Measurements from ENCODE around the gene CAVIN4.

CAVIN4 gene

GRCh38 chr9:100626949-100627348, 49.1 kb downstream of the CAVIN4 start:
- ATAC-seq: no peak
- TF ChIP-seq ZC3H10 (CRISPR knock-in tag; IDR thresholded peaks at IDR 0.05): no peak

GRCh38 chr9:100637787-100638186, 59.9 kb downstream of the CAVIN4 start:
- no peak for ATAC-seq

More at GRCh38 chr9:100637787-100638186, 59.9 kb downstream of the CAVIN4 start:
- TF ChIP-seq ZFP30 (CRISPR knock-in tag; IDR thresholded peaks at IDR 0.05): no peak
- no peak for TF ChIP-seq PPARA (CRISPR knock-in tag; IDR thresholded peaks at IDR 0.05; ENCODE audit: borderline replicate concordance)
- no peak for TF ChIP-seq CREB5 (CRISPR knock-in tag; IDR thresholded peaks at IDR 0.05; ENCODE audit: low read depth)
- TF ChIP-seq ARNTL (CRISPR knock-in tag; IDR thresholded peaks at IDR 0.05; ENCODE audit: borderline replicate concordance, low read depth): no peak
- no peak for TF ChIP-seq CSDC2 (CRISPR knock-in tag; IDR thresholded peaks at IDR 0.05)
- no peak for TF ChIP-seq TCF4 (CRISPR knock-in tag; IDR thresholded peaks at IDR 0.05; ENCODE audit: borderline replicate concordance)
- no peak for TF ChIP-seq PATZ1 (CRISPR knock-in tag; IDR thresholded peaks at IDR 0.05; ENCODE audit: borderline replicate concordance)
- no peak for TF ChIP-seq ZNF565 (CRISPR knock-in tag; conservative IDR thresholded peaks at IDR 0.05; ENCODE audit: low read depth)
- no peak for TF ChIP-seq ESRRG (CRISPR knock-in tag; IDR thresholded peaks at IDR 0.05)
- no peak for TF ChIP-seq OSR1 (CRISPR knock-in tag; IDR thresholded peaks at IDR 0.05)
- TF ChIP-seq TSHZ2 (CRISPR knock-in tag; IDR thresholded peaks at IDR 0.05): no peak
- TF ChIP-seq BACH2 (CRISPR knock-in tag; IDR thresholded peaks at IDR 0.05; ENCODE audit: borderline replicate concordance): no peak
